HG02981 (cell line): ENCODE data around the gene NAPG.
"Not testable (repeated sequence)": the region's sequence is repeated elsewhere in the genome, so short reads cannot be mapped to it uniquely, and the experiment has no call there.

Experiments used
- ATAC-seq: cut with Tn5 transposase; IDR thresholded peaks from one replicate; pipeline ENCODE4 v1.9.1; 2021; ENCODE audit warnings: mild to moderate bottlenecking, moderate library complexity; ENCODE audit not compliant: unreplicated experiment

The NAPG gene

DNA sequence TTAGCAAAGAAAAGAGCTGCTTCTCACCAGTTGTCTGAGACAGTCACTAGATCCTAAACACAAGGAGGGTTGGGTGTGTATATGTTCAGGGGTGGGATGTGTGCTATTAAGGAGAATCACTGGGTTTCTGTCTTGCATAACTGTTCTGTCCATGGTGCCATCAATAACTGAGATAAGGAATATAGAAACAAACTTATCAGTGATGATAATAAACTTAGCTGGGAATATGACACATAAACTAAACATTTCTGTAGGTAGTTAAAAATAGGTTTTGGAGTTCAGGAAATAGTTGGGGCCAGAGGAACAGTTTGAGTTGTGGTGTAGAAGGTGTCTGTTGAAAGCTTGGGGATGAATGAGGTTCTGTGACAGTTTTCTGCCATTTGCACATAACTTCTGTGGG is 17.4 kb downstream of the NAPG start:
- ATAC-seq, result no peak

DNA sequence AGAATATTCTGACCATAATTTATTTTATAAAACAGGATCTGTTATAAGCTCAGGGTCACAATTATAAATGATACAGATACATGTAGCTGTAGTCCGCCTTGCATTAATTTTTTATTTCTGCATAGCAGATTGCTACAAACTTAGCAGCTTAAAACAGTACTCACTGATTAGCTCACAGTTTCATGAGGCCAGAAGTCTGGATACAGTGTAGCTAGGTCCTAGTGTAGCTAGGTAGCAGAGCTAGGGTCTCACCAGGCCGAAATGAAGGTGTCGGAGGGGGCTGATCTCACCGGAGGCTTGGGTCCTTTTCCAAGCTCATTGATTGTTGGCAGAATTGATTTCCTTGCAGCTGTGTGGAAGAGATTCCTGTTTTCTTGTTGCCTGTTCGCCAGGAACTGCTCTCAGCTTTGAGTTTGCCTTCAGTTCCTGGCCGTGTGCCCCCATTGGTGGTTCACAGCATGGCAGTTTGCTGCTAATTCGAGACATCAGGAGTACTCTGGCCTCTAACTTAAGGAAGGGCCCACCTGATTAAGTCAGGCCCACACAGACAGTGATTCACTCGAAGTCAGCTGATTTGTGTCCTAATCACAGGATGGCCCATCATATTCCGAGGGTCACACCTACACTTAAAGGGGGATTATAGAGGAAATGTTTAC is 18.4 kb downstream of the NAPG start:
- ATAC-seq, result no peak

DNA sequence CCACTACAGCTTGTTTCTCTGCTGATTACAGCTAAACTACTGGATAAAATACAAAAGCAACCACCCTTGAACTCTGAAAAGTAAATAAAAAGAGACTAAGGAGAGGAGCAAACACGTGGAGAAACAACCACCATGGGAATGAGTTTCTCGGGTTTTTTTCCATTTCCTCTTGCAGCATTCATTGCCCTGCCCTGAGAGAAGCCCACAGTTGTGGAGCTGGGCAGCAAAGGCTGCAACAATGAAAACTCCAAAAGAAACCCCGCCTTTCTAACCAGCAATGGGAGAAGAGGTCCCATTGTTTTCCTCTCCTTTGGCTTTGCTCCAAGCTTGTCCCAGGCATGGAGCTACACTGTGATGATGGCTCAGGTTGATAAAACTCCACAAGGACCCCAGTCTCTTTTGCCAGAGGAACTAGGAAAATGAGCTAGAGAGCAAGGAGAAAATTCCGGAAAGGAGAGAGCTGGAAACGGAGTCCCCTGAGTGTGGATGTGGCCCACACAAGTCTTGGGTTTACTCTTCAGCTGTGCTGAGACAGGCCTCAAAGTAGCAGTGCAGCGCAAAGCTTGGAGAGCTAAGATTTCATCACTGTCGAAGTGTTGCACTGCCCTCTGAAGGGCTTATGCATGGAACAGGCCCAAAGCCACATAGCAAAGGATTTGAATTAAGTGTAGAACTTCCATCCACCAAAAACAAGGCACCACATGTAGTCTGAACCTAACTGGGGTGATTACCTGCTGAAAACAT is 20.9 kb downstream of the NAPG start:
- no peak for ATAC-seq

DNA sequence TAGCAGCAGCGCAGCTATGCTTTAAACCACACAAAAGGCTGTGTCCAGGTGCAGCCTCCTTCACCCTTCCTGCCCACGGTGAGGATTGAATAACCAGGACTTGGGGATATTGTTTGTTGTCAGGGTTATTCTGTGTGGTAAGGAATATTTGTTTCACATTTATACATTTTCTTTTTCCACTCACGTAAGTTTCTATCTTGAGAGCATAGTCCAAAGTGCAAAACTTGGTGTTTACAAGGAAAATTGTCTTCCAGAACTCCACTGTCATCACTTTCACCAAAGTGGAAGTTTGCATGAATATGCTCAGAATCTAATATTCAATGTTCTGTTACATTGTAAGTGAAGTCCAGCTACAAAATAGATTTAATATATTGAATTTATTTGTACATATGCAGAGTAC is 26.4 kb downstream of the NAPG start:
- ATAC-seq, result no peak

DNA sequence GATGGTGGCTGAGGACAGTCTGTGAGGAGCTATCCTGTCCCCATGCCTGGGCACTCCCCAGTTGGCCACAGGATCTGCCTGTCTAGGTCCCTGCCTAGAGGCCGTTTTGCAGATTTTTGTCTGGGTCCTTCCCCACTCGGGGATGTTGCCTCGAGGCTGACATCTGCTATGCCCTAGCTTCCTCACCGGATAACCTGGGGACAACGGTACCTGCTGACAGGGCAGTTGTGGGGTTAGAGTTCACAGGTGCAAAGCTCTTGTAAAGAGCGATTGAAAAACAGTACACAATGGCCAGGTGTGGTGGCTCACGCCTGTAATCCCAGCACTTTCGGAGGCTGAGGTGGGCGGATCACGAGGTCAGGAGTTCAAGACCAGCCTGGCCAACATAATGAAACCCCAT is 30.4 kb downstream of the NAPG start:
- ATAC-seq, result not testable (repeated sequence)

DNA sequence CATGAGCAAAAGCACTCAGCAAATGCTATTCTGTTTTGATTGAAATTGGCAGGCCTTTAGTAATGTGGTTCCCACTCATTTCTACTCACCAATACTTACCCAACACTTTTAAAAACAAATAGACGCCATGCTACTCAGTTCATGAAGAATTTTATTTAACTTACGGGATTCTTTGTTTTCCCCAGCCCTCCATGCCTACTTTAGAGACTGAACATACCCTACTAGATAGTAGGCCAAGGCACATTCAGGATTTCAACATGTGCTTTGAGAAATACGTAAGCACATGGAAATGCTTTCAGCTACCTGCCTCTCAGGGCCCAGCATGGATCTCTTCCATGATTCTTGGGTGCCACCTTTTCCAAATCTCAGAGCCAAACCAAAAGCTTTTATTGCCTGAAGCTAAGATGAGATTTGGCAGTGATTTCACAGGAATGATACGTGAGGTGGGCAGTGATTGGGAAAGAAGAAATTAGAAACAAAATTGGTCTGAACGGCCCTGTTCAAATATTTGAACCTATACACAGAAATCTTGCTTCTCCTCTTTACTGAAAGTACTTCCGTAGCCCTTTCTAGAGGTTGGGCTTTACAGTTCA is 31.4 kb downstream of the NAPG start:
- no peak for ATAC-seq

DNA sequence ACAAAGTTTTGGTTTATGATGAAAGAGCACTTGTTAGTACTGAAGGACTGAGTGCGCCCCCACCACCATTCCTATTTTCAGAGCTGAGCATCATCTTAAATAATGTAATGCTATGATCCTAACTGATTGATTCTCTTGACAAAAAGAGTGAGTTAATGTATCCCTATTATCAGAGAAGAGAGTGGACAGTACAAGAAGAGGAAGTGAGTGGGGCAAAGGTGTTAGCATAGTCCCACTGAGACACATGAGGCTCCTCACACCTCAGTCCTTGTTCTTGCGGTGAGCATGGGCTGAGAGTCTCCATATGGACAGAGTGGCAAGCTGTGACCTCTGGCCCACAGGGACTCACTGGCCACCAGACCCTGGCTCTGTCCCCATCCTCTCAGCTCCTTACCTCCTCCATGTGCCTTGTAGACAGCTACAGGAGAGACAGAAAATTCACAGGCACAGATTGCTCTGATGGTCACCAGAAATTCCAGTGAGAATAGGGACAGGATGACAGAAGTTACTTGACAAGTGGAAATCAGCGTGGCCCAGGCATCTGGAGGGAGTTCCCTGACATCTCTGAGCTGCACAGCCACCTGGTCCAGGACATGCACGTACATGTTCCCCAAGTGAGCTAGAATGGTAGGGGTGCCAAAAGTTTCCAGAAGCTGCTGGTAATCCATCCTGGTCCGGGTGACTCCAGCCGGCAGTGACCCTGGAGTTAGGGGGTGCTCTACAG is 32.6 kb downstream of the NAPG start:
- ATAC-seq, result no peak

DNA sequence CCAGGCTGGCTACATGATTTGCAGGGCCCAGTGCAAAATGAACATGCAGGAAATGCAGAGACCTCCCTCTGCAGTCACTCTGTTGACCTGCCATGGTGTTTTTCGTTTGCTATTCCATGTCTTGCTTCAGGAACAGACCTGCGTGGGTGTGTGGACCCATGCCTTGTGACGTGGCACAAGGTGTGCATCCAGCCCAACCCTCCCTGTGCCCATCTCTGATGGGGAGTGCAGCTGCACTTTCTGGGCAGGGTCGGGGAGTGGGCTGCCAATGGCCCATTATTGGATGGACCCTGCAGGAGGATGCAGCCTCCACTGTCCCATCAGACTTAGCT is 33.1 kb downstream of the NAPG start:
- no peak for ATAC-seq

DNA sequence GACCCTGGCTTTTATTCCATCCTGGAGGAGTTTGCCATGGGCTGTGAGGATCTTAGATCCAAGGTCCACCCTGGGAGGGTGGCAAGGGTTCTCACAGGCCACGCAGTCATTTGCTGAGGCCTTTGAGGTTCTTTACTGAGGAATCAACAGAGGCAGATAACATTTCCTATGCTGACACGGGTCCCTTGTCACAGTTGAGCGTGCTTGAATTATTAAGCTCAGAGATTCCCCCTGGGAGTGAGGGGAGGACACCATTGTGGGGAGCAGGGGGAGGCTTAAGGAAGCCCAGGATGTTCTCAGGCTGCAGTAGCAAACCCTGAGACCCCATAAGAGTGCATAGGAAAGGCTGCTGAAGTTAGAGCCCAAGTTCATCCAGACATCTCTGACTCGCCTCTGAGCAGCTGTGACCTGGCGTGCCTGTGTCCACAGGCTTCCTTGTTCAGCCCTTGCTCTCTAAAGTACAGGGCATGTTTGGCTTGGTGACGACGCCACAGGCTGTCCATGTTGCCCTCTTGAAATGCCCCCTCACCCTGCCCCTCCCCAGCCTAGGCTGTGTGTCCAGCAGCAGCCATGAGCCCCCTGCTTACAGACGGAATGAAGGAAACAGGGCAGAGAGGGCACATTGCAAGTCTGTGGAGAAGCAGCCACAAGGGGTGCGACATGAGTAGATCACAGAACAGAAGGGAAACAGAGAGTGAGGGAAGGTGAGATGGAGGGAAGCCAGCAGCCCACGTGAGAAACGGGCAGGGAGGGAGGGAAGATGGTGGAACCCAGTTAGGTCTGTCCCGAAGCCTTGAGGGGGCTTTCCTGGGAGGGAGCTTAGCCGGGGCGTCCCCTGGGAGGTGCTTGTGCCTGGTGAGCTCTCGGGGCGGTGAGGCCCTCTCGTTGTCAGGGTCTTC is 34.0 kb downstream of the NAPG start:
- ATAC-seq, result no peak

DNA sequence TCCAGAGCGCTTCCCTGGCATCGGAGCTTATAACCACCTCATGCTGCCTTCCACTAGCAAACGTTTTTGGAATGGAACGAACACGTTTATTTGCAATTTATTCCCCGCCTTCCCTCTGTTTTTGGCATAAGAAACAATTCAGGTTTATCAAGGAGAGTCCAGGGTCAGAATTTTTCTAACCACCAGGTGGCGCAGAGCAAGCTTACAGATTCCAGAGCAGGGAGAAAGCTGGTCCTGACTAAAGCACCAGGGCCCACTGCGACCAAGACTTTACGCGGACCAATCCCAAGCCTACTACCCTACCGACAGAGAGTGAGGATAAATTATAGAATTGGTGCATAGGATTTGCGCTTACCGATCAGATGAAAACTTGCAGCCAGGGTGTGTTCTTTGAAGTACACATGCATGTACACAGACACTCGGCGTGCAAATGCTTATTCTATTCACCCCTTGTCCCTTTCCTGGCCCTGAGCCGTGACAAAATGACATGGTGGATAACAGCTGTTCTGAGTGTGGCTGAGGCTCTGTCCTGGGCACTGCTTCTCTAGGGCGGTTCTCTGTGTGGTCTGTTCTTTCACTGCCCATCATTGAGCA is 34.7 kb downstream of the NAPG start:
- ATAC-seq, result no peak

DNA sequence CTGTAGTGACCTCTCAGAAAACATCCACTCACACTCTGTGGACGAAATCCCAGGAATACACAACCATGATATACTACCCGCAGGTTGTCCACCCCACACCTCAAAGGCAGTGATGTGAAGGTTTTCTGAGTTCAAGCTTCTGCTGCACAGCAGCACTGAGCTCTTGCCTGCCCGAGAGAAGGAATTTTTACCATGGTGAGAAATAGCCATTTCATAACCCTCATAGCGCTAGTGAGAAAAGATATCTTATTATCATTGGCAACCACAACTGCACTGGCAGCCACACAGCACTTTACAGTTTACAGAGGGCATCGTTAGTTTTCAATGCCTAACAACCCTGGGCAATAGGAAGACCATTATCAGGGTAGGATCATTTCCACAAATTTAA is 36.9 kb downstream of the NAPG start:
- ATAC-seq, result no peak

DNA sequence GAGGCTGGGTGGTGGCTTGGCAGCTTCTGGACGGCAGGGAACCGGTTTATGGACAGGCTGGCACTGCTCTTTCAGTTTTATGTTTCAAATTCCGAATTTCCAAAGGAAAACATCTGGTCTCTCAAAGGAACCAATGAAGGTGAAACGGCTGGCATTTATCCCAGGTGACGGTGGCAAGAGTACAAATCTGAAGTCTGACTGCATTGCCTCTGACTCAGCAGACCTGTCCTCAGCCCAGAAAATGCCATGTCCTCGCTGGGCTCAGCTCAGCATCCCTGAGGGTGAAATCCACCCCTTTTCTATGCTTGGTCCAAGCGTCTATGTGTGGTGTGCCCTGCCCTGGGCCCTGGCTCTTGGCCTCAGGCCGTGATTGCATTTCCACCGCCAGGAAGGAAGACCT is 38.1 kb downstream of the NAPG start:
- no peak for ATAC-seq

DNA sequence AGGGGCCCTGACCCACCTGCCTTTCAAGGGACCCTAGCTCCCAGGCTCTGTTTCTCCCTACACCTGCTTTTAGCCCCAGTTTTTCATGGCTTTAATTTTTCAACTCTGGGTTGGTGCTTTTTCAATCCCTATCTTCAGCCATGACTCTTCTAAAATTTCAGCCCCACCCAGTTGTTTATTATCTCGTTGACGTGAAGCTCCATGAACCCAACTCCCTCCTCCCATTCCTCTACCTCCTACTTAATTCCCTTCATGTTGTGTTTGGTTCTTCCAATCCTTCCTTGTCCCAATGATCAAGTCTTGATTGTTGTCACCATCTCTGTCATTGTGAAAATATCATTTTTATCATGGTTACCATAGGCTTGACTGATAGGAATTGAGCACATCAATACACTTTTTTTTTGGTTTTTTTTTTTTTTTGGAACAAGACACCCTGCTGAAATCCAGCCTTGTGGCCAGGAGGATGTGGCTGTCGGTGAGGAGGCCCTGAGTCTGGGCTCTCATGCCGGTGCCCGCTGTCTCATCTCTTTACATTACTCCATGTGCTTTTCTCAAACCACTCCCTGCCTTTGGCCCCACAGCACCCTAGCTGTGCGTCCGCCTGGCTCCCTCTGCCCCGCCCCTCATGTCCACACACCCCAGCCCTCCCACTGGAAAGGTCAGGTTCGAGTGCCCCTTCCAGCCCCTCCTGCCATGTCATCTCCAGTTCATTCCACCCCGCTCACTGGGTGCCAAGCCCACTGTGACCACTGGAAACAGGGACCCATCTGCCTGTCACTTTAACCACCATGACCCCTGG is 39.3 kb downstream of the NAPG start:
- no peak for ATAC-seq

DNA sequence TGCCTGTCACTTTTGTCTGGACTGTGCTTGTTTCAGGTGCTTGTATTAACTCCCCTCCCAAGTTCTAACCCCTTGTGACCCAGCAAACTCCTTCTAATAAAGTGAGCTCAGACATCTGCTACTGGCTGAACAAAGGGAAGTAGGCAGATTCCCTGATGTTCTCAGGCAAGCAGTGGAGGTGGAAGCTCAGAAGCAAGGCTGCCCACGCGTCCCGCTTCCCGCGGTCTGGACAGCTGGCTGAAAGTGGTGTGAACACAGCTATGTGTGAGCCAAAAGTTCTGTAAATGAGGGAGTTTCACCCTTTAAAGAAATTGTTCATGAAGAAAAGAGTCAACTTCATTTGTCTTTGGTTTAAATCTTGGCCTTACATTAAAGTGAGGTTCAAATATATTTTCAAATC is 40.0 kb downstream of the NAPG start:
- ATAC-seq, result no peak

DNA sequence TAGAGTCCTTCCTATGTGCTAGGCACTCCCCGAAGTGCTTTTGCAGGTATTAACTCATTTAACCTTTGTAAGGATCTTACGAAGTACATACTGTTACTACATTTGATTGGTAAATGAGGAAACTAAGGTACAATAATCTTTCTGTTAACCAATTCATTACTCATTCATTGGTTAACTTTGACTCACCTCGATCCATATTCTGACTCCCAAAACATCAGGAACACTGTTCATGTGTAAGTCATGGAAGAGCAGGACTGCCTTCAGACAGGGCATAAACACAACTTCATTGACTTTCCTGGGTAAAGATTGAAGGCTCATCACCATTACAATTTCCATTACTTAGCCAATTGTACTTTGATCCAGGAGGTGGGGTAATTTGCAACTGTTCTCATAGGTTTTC is 40.6 kb downstream of the NAPG start:
- ATAC-seq, result no peak

DNA sequence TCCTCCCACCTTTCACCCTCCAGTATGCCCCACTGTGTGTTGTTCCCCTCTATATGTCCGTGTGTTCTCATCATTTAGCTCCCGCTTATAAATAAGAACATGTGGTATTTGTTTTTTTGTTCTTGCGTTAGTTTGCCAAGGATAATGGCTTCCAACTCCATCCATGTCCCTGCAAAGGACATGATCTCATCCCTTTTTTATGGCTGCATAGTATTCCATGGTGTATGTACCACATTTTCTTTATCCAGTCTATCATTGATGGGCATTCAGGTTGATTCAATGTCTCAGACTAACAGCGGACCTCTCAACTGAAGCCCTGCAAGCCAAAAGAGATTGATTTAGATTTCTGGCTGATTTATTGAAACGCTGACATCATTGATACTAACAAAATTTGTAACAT is 44.1 kb downstream of the NAPG start:
- not testable (repeated sequence) for ATAC-seq

DNA sequence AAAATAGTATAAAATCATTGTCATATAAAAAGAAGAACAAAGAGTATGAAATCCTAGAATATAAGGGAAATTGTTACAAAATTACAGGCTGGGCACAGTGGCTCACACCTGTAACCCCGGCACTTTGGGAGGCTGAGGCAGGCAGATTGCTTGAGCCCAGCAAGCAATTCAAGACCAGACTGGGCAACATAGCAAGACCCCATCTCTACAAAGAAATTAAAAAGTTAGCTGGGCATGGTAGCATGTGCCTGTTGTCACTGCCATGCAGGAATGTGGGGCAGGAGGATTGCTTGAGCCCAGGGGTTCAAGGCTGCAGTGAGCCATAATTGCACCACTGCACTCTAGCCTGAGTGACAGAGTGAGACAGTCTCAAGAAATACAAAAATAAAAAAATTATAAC is 44.8 kb downstream of the NAPG start:
- ATAC-seq, result no peak

DNA sequence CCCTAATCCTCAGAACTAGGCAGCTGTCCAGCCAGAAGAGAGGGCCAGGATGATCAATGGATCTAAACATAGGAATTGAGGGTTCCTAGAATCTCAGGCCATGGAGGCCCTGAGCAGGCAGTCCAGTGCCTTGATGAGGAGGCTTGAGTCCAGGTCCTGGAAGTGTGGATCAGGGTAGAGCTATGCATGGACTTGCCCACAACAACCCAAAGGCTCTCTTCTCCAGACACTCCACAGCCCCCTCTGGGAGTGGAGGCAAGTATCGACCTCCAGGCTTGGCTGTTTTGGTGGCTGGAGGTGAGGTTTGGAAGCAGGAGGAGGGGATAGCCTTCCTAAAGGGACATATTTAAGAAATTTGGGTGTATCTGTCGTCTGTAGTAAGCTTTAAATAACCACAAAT is 45.7 kb downstream of the NAPG start:
- ATAC-seq, result no peak

DNA sequence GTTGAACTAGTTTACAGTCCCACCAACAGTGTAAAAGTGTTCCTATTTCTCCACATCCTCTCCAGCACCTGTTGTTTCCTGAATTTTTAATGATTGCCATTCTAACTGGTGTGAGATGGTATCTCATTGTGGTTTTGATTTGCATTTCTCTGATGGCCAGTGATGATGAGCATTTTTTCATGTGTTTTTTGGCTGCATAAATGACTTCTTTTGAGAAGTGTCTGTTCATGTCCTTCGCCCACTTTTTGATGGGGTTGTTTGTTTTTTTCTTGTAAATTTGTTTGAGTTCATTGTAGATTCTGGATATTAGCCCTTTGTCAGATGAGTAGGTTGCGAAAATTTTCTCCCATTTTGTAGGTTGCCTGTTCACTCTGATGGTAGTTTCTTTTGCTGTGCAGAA is 47.4 kb downstream of the NAPG start:
- not testable (repeated sequence) for ATAC-seq

DNA sequence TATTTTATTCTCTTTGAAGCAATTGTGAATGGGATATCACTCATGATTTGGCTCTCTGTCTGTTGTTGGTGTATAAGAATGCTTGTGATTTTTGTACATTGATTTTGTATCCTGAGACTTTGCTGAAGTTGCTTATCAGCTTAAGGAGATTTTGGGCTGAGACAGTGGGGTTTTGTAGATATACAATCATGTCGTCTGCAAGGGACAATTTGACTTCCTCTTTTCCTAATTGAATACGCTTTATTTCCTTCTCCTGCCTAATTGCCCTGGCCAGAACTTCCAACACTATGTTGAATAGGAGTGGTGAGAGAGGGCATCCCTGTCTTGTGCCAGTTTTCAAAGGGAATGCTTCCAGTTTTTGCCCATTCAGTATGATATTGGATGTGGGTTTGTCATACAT is 48.6 kb downstream of the NAPG start:
- not testable (repeated sequence) for ATAC-seq
